ENCODE measurements around the gene TUBB2A. TPM values are rescaled to one million over a fixed set of nuclear protein-coding genes. Genes with fewer than 3 reads are reported as not detected.
"Not testable (repeated sequence)": the region's sequence is repeated elsewhere in the genome, so short reads cannot be mapped to it uniquely, and the experiment has no call there.

Gene TUBB2A
- total and polyA plus RNA-seq, 5 donors: 24.3 to 43.1 (median 28.6) TPM

DNA sequence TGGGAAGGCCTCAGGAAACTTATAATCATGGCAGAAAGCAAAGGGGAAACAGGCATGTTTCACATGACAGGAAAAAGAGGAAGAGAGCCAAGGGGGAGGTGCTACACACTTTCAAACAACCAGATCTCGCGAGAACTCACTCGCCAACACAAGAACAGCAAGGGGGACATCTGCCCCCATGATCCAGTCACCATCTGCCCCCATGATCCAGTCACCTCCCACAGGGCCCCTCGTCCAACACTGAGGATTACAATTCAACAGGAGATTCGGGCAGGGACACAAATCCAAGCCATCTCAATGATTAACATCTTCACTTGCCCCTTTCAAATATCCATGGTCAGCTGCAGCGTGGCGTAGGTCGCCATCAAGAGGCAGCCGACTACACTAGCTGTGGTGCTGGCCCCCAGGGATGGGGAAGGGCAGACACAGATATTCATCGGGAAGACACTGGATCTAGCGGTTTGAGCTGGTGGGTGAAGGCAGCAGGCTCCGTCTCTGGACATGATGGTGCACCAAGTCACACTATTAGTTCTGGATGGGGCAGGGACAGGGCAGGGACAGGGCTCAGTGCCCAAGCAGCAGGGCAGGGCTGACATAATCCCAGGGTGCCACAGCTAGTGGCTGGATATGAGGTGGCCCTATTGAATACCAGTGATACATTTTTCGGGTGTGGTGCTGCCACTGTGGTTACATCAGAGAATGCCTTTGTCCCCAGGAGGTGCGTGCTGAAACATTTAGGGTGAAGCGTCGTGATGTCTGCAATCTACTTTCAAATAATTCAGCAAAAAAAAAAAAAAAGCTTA is 38.6 kb upstream of the TUBB2A start:
- ATAC-seq: peak in 1 of 2 donors; percentile 18
- DNase-seq: no peak
- Histone ChIP-seq H3K27ac (ENCODE audit: low read length) (no peak overlapping the region), H3K4me1 (ENCODE audit: control insufficient read depth, insufficient read depth, low read length) (peaks cover 5% of the 10 kb centered on the region), H3K9me3 (ENCODE audit: control insufficient read depth, low read length) (no peaks in the 10 kb centered on the region), H3K27me3 (ENCODE audit: control insufficient read depth, insufficient read depth) (no peaks in the 10 kb centered on the region), H3K4me3 (ENCODE audit: low read length) (no peak overlapping the region)
- WGBS: 83% methylated on average over 16 of the region's 16 CpGs
- intact Hi-C loops (cut with DNase I): no loop called here

GRCh38 chr6:3195420-3195694 is 38.0 kb upstream of the TUBB2A start:
- DNase-seq (no peak), ATAC-seq (no peak)
- Histone ChIP-seq H3K9me3 (ENCODE audit: control insufficient read depth, low read length) (no peaks in the 10 kb centered on the region), H3K4me3 (ENCODE audit: low read length) (no peak overlapping the region), H3K27ac (ENCODE audit: low read length) (no peak overlapping the region), H3K27me3 (ENCODE audit: control insufficient read depth, insufficient read depth) (no peaks in the 10 kb centered on the region), H3K4me1 (ENCODE audit: control insufficient read depth, insufficient read depth, low read length) (peaks cover 5% of the 10 kb centered on the region)
- WGBS: 75% methylated on average over 5 of the region's 5 CpGs
- intact Hi-C loops (cut with DNase I): no loop called here

- DNase-seq: peak in 2 of 3 donors; percentile 25 to 52
- no peaks in the 10 kb centered on the region for H3K27me3 ChIP-seq (ENCODE audit: control insufficient read depth, insufficient read depth)
- WGBS: 44% methylated on average over 19 of the region's 19 CpGs
- H3K9me3 ChIP-seq (ENCODE audit: control insufficient read depth, low read length): no peaks in the 10 kb centered on the region
- H3K4me3 ChIP-seq (ENCODE audit: low read length): no peak overlapping the region
- intact Hi-C loops (cut with DNase I): no loop called here
- peaks cover 5% of the 10 kb centered on the region for H3K4me1 ChIP-seq (ENCODE audit: control insufficient read depth, insufficient read depth, low read length)
- ATAC-seq: peak; percentile 26 to 88
- H3K27ac ChIP-seq (ENCODE audit: low read length): peak overlapping the region; percentile 82
Measured at GRCh38 chr6:3194535-3195419, 37.4 kb upstream of the TUBB2A start.

DNA sequence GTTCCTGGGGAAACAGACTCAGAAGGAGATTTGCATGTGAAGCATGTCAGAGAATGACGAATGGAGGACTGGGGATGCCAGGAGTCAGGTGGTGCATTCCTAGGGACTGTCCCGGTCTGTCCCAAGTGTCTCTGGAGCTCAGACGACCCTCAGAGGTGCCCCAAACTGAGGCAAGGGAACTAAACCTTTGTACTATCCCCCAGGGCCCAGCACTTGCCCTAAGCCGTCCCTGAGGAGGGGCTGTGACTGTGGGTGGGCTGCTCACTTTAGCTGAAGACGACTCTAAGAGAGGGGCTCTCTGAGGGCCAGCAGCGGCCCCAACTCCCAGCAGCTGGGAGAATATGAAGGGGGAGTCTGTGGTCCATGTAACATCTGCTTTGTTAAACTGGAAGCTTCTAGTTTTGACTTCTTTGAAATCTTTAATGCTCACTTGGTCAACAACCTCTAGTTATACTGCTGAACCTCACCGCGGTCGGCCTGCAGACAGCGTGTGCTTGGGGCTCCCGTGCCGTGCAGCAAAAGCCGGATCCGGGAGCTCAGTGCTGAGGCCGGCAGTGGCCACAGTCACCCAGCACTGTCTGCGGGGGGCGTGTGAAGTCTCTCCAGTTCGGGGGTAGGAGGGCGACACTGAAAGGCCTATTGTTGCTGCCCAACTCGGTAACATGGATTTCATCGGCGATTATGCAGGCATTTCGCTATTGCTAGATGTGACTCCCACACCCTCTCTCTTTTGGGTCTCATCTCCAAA is 35.9 kb upstream of the TUBB2A start:
- Histone ChIP-seq H3K27ac (ENCODE audit: low read length) (no peak overlapping the region), H3K4me1 (ENCODE audit: control insufficient read depth, insufficient read depth, low read length) (peaks cover 5% of the 10 kb centered on the region), H3K4me3 (ENCODE audit: low read length) (no peak overlapping the region), H3K27me3 (ENCODE audit: control insufficient read depth, insufficient read depth) (no peaks in the 10 kb centered on the region), H3K9me3 (ENCODE audit: control insufficient read depth, low read length) (no peaks in the 10 kb centered on the region)
- WGBS: 84% methylated on average over 23 of the region's 23 CpGs
- intact Hi-C loops (cut with DNase I): no loop called here
- DNase-seq (no peak), ATAC-seq (no peak)

- Histone ChIP-seq H3K27ac (ENCODE audit: low read length) (no peak overlapping the region), H3K4me1 (ENCODE audit: control insufficient read depth, insufficient read depth, low read length) (peaks cover 5% of the 10 kb centered on the region), H3K4me3 (ENCODE audit: low read length) (no peak overlapping the region), H3K9me3 (ENCODE audit: control insufficient read depth, low read length) (no peaks in the 10 kb centered on the region), H3K27me3 (ENCODE audit: control insufficient read depth, insufficient read depth) (no peaks in the 10 kb centered on the region)
- ATAC-seq: no peak
- intact Hi-C loops (cut with DNase I): no loop called here
- 77% methylated on average over 5 of the region's 5 CpGs for WGBS
- DNase-seq: no peak
Measured at GRCh38 chr6:3190779-3191178, 33.4 kb upstream of the TUBB2A start.

- Histone ChIP-seq H3K4me1 (ENCODE audit: control insufficient read depth, insufficient read depth, low read length) (peaks cover 3% of the 10 kb centered on the region), H3K27ac (ENCODE audit: low read length) (no peak overlapping the region), H3K27me3 (ENCODE audit: control insufficient read depth, insufficient read depth) (no peaks in the 10 kb centered on the region), H3K4me3 (ENCODE audit: low read length) (no peak overlapping the region), H3K9me3 (ENCODE audit: control insufficient read depth, low read length) (no peaks in the 10 kb centered on the region)
- 69% methylated on average over 4 of the region's 4 CpGs for WGBS
- no peak for ATAC-seq
- intact Hi-C loops (cut with DNase I): no loop called here
- no peak for DNase-seq
Measured at GRCh38 chr6:3190056-3190455, 32.7 kb upstream of the TUBB2A start.

DNA sequence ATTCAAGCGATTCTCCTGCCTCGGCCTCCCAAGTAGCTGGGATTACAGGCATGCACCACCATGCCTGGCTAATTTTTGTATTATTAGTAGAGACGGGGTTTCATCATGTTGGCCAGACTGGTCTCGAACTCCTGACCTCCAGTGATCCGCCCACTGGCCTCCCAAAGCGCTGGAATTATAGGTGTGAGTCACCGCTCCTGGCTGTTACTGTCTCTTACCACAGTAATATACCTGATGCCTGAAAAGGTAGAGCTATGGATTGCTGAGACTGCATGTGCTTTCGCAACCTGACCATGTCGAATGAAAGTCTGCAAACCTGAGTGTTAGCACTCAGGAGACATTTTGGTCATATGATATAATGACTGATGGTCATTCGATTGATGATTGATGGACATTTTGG is 31.8 kb upstream of the TUBB2A start:
- 95% methylated on average over 10 of the region's 10 CpGs for WGBS
- H3K4me3 ChIP-seq (ENCODE audit: low read length); ATAC-seq; H3K4me1 ChIP-seq (ENCODE audit: control insufficient read depth, insufficient read depth, low read length); H3K27me3 ChIP-seq (ENCODE audit: control insufficient read depth, insufficient read depth); DNase-seq; intact Hi-C loops (cut with DNase I); H3K9me3 ChIP-seq (ENCODE audit: control insufficient read depth, low read length); H3K27ac ChIP-seq (ENCODE audit: low read length): not testable (repeated sequence)

DNA sequence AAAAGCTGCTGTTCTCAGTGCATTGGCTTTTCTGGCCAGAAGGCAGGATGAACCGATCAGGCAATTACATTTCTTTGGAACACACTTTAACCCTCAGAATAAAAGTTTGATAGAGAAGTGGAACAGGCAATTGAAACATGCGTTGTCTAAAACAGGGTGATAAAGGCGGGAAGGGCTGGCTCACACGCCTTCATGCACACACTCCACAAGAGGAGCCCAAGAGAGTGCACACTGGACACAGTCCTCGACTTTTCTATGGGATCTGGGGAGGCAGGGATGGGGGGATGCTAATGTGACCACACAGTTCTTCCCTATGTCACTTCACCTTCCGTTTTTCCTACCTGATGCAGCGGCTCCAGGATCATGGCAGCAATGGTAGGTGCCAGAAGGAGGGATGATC is 30.9 kb upstream of the TUBB2A start:
- no peak overlapping the region for H3K4me3 ChIP-seq (ENCODE audit: low read length)
- WGBS: 87% methylated on average over 7 of the region's 7 CpGs
- no peaks in the 10 kb centered on the region for H3K9me3 ChIP-seq (ENCODE audit: control insufficient read depth, low read length)
- H3K27ac ChIP-seq (ENCODE audit: low read length): no peak overlapping the region
- DNase-seq: no peak
- no peaks in the 10 kb centered on the region for H3K27me3 ChIP-seq (ENCODE audit: control insufficient read depth, insufficient read depth)
- no peaks in the 10 kb centered on the region for H3K4me1 ChIP-seq (ENCODE audit: control insufficient read depth, insufficient read depth, low read length)
- intact Hi-C loops (cut with DNase I): no loop called here
- ATAC-seq: no peak

DNA sequence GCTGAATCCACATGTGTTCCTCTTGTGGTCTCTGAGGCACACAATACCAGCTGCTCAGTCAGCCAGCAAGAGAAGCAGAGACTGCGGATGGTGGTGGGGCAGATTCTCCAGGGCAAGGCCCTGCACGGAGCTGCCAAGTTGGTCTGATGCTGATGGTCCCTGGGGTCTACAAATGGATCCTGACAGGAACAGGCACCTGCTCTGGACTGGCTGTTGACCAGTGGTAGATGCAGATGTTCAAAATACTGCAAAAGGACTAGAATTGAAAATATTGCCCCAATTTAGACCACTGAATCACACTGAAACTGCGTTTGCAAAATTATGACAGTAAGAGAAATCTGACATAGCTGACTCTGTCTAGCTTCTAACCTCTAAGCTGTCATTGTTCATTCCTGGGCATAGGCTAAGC is 29.6 kb upstream of the TUBB2A start:
- ATAC-seq: no peak
- 96% methylated on average over 3 of the region's 3 CpGs for WGBS
- Histone ChIP-seq H3K27me3 (ENCODE audit: control insufficient read depth, insufficient read depth) (no peaks in the 10 kb centered on the region), H3K27ac (ENCODE audit: low read length) (no peak overlapping the region), H3K9me3 (ENCODE audit: control insufficient read depth, low read length) (no peaks in the 10 kb centered on the region), H3K4me3 (ENCODE audit: low read length) (no peak overlapping the region), H3K4me1 (ENCODE audit: control insufficient read depth, insufficient read depth, low read length) (no peaks in the 10 kb centered on the region)
- intact Hi-C loops (cut with DNase I): no loop called here
- no peak for DNase-seq

- 75% methylated on average over 4 of the region's 4 CpGs for WGBS
- H3K9me3 ChIP-seq (ENCODE audit: control insufficient read depth, low read length): no peaks in the 10 kb centered on the region
- no peaks in the 10 kb centered on the region for H3K27me3 ChIP-seq (ENCODE audit: control insufficient read depth, insufficient read depth)
- intact Hi-C loops (cut with DNase I): no loop called here
- ATAC-seq: no peak
- H3K4me1 ChIP-seq (ENCODE audit: control insufficient read depth, insufficient read depth, low read length): no peaks in the 10 kb centered on the region
- no peak overlapping the region for H3K27ac ChIP-seq (ENCODE audit: low read length)
- DNase-seq: no peak
- H3K4me3 ChIP-seq (ENCODE audit: low read length): no peak overlapping the region
Measured at GRCh38 chr6:3183066-3183465, 25.7 kb upstream of the TUBB2A start.

DNA sequence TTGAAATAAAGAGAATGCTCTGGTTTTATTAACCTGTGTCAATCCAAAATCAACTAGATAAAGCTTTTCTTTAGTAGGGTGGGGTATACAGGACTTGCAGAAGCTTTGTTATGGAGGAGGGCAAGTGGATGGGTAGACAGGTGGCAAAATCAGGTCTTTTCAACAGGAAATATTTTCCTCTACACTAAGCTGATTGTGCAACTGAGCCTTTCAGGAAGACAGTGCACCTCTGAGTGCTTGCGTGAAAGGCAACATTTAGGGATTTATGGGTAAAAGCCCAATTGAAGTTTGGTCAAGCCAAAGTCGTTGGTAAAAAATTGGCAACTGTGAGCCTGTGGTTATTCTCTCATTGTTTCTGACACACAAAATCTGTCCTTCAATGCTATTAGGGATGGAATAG is 23.8 kb upstream of the TUBB2A start:
- intact Hi-C loops (cut with DNase I): no loop called here
- H3K4me1 ChIP-seq (ENCODE audit: control insufficient read depth, insufficient read depth, low read length): no peaks in the 10 kb centered on the region
- H3K27me3 ChIP-seq (ENCODE audit: control insufficient read depth, insufficient read depth): no peaks in the 10 kb centered on the region
- WGBS: 88% methylated on average over 2 of the region's 2 CpGs
- DNase-seq (no peak), ATAC-seq (no peak)
- H3K4me3 ChIP-seq (ENCODE audit: low read length): no peak overlapping the region
- H3K9me3 ChIP-seq (ENCODE audit: control insufficient read depth, low read length): no peaks in the 10 kb centered on the region
- H3K27ac ChIP-seq (ENCODE audit: low read length): no peak overlapping the region
